OCI-LY7 (cell line): ENCODE data around the gene MRPL23.

Experiments used
- EZH2phosphoT487 ChIP-seq: fragments of 200-600 bp; sonication (generic); IDR thresholded peaks from 2 replicates; pipeline ENCODE4 v1.6.1; 2018; ENCODE audit warnings: low read depth, borderline replicate concordance, mild to moderate bottlenecking, mixed run types, antibody characterized with exemption, low read length, moderate library complexity, mixed read lengths
- TF ChIP-seq, protein P1 (sequence below): fragments of 200-600 bp; sonication (generic); conservative IDR thresholded peaks from 2 replicates; pipeline ENCODE4 v1.5.1; 2014; ENCODE audit warnings: mild to moderate bottlenecking, antibody characterized with exemption, low read length, moderate library complexity, mixed read lengths

DNA sequence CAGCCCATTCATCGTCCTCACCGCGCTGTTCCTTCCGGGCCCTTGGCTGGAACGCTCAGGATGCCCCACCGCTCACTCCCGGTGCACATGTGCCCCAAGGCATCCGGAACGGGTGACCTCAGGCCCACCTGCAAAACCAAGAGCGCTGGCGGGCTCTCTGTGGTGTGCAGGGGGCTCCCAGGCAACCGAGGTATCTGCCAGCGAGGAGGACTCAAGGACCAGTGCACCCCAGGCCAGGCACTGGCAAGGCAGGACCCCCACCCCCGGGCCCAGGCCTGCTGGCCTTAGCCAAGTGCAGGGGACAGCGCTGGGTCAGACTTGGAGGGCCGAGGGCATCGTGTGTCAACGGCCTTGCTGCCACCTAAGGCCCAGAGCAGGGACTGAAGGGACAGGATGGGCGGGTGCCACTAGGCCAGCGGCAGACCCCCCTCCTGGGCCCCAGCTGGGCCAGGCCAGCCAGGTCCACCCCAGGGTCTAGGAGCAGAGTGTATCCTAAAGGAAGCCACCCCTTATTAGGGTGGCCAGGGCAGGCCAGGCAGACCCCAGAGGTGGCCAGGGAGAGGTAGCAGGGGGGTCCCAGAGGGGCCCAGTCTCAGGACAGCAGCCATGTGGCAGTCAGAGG is 19.2 kb upstream of the MRPL23 start:
- TF ChIP-seq, protein P1, sequence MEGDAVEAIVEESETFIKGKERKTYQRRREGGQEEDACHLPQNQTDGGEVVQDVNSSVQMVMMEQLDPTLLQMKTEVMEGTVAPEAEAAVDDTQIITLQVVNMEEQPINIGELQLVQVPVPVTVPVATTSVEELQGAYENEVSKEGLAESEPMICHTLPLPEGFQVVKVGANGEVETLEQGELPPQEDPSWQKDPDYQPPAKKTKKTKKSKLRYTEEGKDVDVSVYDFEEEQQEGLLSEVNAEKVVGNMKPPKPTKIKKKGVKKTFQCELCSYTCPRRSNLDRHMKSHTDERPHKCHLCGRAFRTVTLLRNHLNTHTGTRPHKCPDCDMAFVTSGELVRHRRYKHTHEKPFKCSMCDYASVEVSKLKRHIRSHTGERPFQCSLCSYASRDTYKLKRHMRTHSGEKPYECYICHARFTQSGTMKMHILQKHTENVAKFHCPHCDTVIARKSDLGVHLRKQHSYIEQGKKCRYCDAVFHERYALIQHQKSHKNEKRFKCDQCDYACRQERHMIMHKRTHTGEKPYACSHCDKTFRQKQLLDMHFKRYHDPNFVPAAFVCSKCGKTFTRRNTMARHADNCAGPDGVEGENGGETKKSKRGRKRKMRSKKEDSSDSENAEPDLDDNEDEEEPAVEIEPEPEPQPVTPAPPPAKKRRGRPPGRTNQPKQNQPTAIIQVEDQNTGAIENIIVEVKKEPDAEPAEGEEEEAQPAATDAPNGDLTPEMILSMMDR, result no peak
- TF ChIP-seq EZH2phosphoT487, result no peak
